Neural progenitor cell (in vitro differentiated cells): ENCODE data around the gene MORN1. TPM values are rescaled to one million over a fixed set of nuclear protein-coding genes. Genes with fewer than 3 reads are reported as not detected.

ENCODE experiments used
- DNase-seq: peaks from one replicate; pipeline ENCODE4 v3.0.0-alpha.2; 2016; ENCODE audit warnings: low spot score
- H2AFZ ChIP-seq: fragments of 200-600 bp; sonication (generic); replicated peaks from 2 replicates; pipeline ENCODE4 v1.6.1; 2016; ENCODE audit warnings: antibody characterized with exemption
- H3F3A ChIP-seq: fragments of 200-600 bp; sonication (generic); 2 replicates; pipeline ENCODE4 v1.6.1; 2016; ENCODE audit warnings: antibody characterized with exemption, low read depth
- H3K27ac ChIP-seq: fragments of 200-600 bp; sonication (generic); 2 replicates; pipeline ENCODE4 v1.5.1; 2016; ENCODE audit warnings: mild to moderate bottlenecking
- H3K27me3 ChIP-seq: fragments of 200-600 bp; sonication (generic); 2 replicates; pipeline ENCODE4 v1.6.1; 2016; ENCODE audit warnings: mild to moderate bottlenecking, moderate library complexity
- H3K36me3 ChIP-seq: fragments of 200-600 bp; sonication (generic); 2 replicates; pipeline ENCODE4 v1.5.1; 2016
- H3K4me1 ChIP-seq: fragments of 200-600 bp; sonication (generic); 2 replicates; pipeline ENCODE4 v1.6.1; 2016; ENCODE audit warnings: mixed run types
- H3K4me2 ChIP-seq: fragments of 200-600 bp; sonication (generic); 2 replicates; pipeline ENCODE4 v1.6.1; 2016
- H3K4me3 ChIP-seq: fragments of 200-600 bp; sonication (generic); 2 replicates; pipeline ENCODE4 v1.5.1; 2016
- H3K79me2 ChIP-seq: fragments of 200-600 bp; sonication (generic); 2 replicates; pipeline ENCODE4 v1.6.1; 2016; ENCODE audit warnings: low read depth
- H3K9ac ChIP-seq: fragments of 200-600 bp; sonication (generic); 2 replicates; pipeline ENCODE4 v1.6.1; 2016
- H3K9me3 ChIP-seq: fragments of 200-600 bp; sonication (generic); 2 replicates; pipeline ENCODE4 v1.5.1; 2016; ENCODE audit warnings: low read depth
- H4K20me1 ChIP-seq: fragments of 200-600 bp; sonication (generic); 2 replicates; pipeline ENCODE4 v1.6.1; 2016; ENCODE audit warnings: low read depth
- H3K27ac Mint-ChIP-seq: 3 replicates; pipeline ENCODE4 v1.8.0; 2021; ENCODE audit warnings: mixed read lengths
- H3K27me3 Mint-ChIP-seq: 2 replicates; pipeline ENCODE4 v1.8.0; 2022; ENCODE audit warnings: low read depth, mild to moderate bottlenecking, inconsistent platforms, moderate library complexity, mixed read lengths; ENCODE audit not compliant: insufficient read depth
- H3K36me3 Mint-ChIP-seq: 3 replicates; pipeline ENCODE4 v1.8.0; 2021; ENCODE audit warnings: mixed read lengths
- H3K4me1 Mint-ChIP-seq: 3 replicates; pipeline ENCODE4 v1.8.0; 2021; ENCODE audit warnings: mixed read lengths
- H3K4me3 Mint-ChIP-seq: 3 replicates; pipeline ENCODE4 v1.8.0; 2021; ENCODE audit warnings: mild to moderate bottlenecking, moderate library complexity, mixed read lengths
- H3K9me3 Mint-ChIP-seq: 3 replicates; pipeline ENCODE4 v1.8.0; 2020; ENCODE audit warnings: mixed read lengths
- CTCF ChIP-seq: fragments of 200-600 bp; sonication (generic); IDR thresholded peaks from 2 replicates; pipeline ENCODE4 v1.5.1; 2017; ENCODE audit warnings: antibody characterized with exemption, mild to moderate bottlenecking
- EZH2 ChIP-seq: fragments of 200-600 bp; sonication (generic); IDR thresholded peaks from 2 replicates; pipeline ENCODE4 v1.6.1; 2017; ENCODE audit warnings: antibody characterized with exemption, mild to moderate bottlenecking, moderate library complexity
- EZH2phosphoT487 ChIP-seq: fragments of 200-600 bp; sonication (generic); IDR thresholded peaks from 2 replicates; pipeline ENCODE4 v1.6.1; 2017; ENCODE audit warnings: antibody characterized with exemption
- total RNA-seq: library from RNA; depleted of rRNA; stranded (reverse); fragments of >200 nt; gene quantifications from 2 replicates; pipeline ENCODE4 v1.2.3, GENCODE V29; 2015; ENCODE audit warnings: low replicate concordance

Gene MORN1
- total RNA-seq, 1 donor from 2014 or later = 7.0 TPM

DNA sequence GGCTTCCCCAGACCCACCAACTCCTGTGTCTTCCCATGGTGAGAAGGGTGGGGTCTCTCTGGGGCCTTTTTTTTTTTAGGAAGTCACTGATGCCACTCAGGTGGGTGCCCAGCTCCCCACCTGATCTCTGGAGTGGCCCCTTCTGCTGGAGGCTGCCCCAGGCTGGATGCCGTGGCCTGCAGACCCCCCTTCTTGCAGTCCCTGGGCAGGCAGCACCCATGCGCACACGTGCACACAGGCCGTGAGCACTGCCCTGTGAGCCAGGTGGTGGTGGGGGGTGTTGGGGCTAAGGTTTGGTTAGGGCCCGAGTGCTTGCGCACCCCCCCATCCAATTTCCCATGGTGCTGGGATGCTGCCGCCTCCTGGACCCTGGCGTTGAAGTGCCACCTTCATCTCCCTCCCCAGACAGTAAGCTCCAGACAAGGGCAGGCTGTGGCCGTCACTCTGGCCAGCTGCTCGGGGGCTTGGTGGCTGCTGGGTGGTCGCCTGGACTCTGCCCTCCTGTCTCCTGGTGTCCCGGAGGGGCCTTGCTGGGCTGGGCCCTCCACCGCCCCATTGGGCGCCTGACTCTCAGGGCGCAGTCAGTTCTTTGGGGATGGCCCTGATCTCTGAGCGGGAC, 112.7 kb downstream of the MORN1 start:
- Histone ChIP-seq H3F3A (peaks cover 25% of the 10 kb centered on the region), H2AFZ (no peak overlapping the region), H4K20me1 (peaks cover 55% of the 10 kb centered on the region), H3K4me3 (no peak overlapping the region), H3K9ac (no peak overlapping the region), H3K79me2 (peaks cover 68% of the 10 kb centered on the region), H3K9me3 (no peaks in the 10 kb centered on the region), H3K27ac (peak overlapping the region; percentile 83), H3K27me3 (no peaks in the 10 kb centered on the region), H3K4me2 (peak overlapping the region; percentile 52), H3K4me1 (peaks cover 40% of the 10 kb centered on the region), H3K36me3 (no peaks in the 10 kb centered on the region)
- Mint-ChIP-seq H3K27me3 (peaks cover 5% of the 10 kb centered on the region), H3K36me3 (peaks cover 15% of the 10 kb centered on the region), H3K9me3 (peaks cover 10% of the 10 kb centered on the region), H3K27ac (peak overlapping the region; percentile 66), H3K4me3 (no peak overlapping the region), H3K4me1 (peaks cover 52% of the 10 kb centered on the region)
- no peak for TF ChIP-seq EZH2
- TF ChIP-seq CTCF = no peak
- TF ChIP-seq EZH2phosphoT487 = no peak
- DNase-seq = no peak

GRCh38 chr1:2277741-2278488, 113.4 kb downstream of the MORN1 start:
- Mint-ChIP-seq H3K4me1 (peaks cover 60% of the 10 kb centered on the region), H3K36me3 (peaks cover 15% of the 10 kb centered on the region), H3K9me3 (peaks cover 10% of the 10 kb centered on the region), H3K27ac (no peak overlapping the region), H3K4me3 (peak overlapping the region; percentile 49), H3K27me3 (peaks cover 5% of the 10 kb centered on the region)
- TF ChIP-seq EZH2 (no peak), CTCF (no peak), EZH2phosphoT487 (no peak)
- Histone ChIP-seq H3K79me2 (peaks cover 73% of the 10 kb centered on the region), H3K27me3 (no peaks in the 10 kb centered on the region), H3K9me3 (no peaks in the 10 kb centered on the region), H3K9ac (no peak overlapping the region), H3K36me3 (no peaks in the 10 kb centered on the region), H2AFZ (no peak overlapping the region), H3K4me2 (peak overlapping the region; percentile 52), H3K4me1 (peaks cover 45% of the 10 kb centered on the region), H3K27ac (no peak overlapping the region), H4K20me1 (peaks cover 63% of the 10 kb centered on the region), H3F3A (peaks cover 25% of the 10 kb centered on the region), H3K4me3 (no peak overlapping the region)
- DNase-seq = no peak

DNA sequence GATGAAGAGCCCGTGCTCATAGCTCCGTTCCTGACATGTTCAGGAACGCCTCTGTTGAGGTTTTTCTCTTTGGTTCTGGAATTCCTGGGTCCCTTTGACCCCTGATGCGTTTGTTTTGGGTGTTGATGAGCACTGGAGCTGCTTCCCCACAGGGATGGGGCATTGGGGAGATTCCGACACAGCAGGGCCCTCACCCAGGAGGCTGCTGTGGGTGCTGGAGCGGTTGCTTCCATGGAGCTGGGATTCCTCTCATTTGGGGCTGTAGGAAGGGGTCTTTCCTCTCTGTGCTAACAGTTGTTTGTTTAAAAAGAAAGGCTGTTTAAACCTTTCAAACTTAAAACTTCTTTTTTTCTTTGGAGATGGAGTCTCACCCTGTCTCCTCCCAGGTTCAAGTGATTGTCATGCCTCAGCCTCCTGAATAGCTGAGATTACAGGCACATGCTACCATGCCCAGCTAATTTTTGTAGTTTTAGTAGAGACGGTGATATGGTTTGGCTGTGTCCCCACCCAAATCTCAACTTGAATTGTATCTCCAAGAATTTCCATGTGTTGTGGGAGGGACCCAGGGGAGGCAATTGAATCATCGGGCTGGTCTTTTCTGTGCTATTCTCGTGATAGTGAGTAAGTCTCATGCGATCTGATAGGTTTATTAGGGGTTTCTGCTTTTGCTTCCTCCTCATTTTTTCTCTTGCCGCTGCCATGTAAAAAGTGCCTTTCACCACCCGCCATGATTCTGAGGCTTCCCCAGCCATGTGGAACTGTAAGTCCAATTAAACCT, 114.4 kb downstream of the MORN1 start:
- H3K9me3 ChIP-seq = no peaks in the 10 kb centered on the region
- H3K9me3 Mint-ChIP-seq = peaks cover 10% of the 10 kb centered on the region
- H3K36me3 Mint-ChIP-seq = peaks cover 15% of the 10 kb centered on the region
- no peaks in the 10 kb centered on the region for H3K36me3 ChIP-seq
- peaks cover 33% of the 10 kb centered on the region for H3F3A ChIP-seq
- H3K4me1 ChIP-seq = peaks cover 54% of the 10 kb centered on the region
- H3K27me3 Mint-ChIP-seq = peaks cover 5% of the 10 kb centered on the region
- H3K27me3 ChIP-seq = no peaks in the 10 kb centered on the region
- H4K20me1 ChIP-seq = peaks cover 72% of the 10 kb centered on the region
- H3K9ac ChIP-seq = no peak overlapping the region
- H3K79me2 ChIP-seq = peaks cover 82% of the 10 kb centered on the region
- H3K4me3 ChIP-seq = no peak overlapping the region
- no peak overlapping the region for H3K4me2 ChIP-seq
- no peak overlapping the region for H3K27ac Mint-ChIP-seq
- DNase-seq = no peak
- no peak overlapping the region for H3K27ac ChIP-seq
- peaks cover 69% of the 10 kb centered on the region for H3K4me1 Mint-ChIP-seq
- peak overlapping the region; percentile 49 for H3K4me3 Mint-ChIP-seq
- no peak for TF ChIP-seq EZH2phosphoT487
- no peak for TF ChIP-seq EZH2
- no peak for TF ChIP-seq CTCF
- no peak overlapping the region for H2AFZ ChIP-seq
